GM21619 (cell line): ENCODE measurements around the gene CTDSP1.
A peak's percentile ranks its signal among the peaks of the same experiment; 100 is the strongest.

Source experiments
- ATAC-seq: cut with Tn5 transposase; IDR thresholded peaks from one replicate; pipeline ENCODE4 v1.9.1; 2021; ENCODE audit not compliant: unreplicated experiment

CTDSP1 gene

GRCh38 chr2:218399391-218400166 lies at the start of gene CTDSP1:
CTDSP1 (plus strand) TSS chr2:218399868; CDS start chr2:218400091, 223 bp downstream.
- peak; percentile 30 for ATAC-seq

- ATAC-seq: no peak
These were observed 45.6 kb upstream of the CTDSP1 start for GRCh38 chr2:218354045-218354444.

- ATAC-seq: no peak
These were observed 44.7 kb upstream of the CTDSP1 start for GRCh38 chr2:218354850-218355443.

DNA sequence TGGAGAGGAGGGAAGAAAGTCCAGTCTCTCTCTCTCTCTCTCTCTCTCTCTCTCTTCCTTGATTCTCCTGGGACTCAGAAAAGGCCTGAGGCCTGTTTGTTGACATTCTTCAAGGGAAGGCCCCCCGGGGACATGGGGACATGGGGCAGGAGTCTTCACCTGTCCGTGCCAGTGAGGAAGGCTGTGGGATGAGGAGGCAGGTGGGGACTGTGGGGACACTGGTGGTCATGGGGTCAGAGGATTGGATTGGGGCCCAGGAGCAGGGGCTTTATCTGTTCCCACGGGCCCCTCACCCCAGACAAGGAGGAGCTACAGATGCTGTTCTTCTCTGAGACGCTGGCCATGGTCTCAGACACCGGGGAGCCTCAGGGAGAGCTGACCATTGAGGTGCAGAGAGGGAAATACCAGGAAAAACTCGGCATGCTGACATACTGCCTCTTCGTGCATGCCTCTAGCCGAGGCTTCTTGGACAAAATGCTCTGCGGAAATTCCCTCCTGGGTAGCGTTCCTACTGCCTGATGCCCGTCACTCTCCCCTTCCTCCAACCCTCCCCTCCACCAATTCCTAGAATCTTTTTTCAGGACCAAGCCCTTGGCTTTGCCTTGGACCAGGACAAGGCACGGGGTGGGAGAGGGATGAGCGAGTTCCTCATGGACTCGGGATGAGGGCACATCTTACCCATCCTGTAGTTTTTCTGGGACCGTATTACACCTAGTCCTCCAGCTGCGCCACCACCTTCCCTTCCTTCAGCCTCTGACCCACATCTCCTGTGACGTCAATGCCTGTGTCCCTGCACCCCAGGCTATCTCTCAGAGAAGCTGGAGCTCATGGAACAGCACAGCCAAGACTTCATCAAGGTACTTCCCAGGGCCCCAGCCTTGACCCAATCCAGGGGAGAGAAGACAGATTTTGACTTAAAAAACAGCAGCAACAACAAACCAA lies 42.2 kb upstream of the CTDSP1 start:
- ATAC-seq: no peak

GRCh38 chr2:218360453-218360852 lies 39.2 kb upstream of the CTDSP1 start:
- no peak for ATAC-seq

DNA sequence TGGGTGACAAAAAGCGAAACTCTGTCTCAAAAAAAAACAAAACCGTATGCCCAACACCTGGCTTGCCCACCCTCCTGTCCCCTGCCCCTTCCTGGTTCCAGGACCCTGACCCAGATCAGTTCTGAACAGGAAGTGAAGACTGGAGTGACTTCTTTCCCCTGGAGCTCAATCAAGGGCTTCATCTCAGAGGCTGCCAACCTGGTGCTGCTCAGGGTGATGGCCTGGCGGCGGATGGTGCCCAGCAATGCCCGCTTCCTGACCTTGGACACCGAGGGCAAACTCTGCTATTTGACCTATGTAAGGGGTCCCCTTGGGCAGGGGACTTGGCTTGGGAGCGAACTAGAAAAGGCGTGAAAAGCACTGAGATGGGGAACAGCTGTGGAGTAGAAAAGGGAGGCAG lies 37.1 kb upstream of the CTDSP1 start:
- ATAC-seq: no peak

GRCh38 chr2:218363736-218364135 lies 35.9 kb upstream of the CTDSP1 start:
- no peak for ATAC-seq

- ATAC-seq: no peak
These were observed 35.5 kb upstream of the CTDSP1 start for GRCh38 chr2:218364196-218364595.

DNA sequence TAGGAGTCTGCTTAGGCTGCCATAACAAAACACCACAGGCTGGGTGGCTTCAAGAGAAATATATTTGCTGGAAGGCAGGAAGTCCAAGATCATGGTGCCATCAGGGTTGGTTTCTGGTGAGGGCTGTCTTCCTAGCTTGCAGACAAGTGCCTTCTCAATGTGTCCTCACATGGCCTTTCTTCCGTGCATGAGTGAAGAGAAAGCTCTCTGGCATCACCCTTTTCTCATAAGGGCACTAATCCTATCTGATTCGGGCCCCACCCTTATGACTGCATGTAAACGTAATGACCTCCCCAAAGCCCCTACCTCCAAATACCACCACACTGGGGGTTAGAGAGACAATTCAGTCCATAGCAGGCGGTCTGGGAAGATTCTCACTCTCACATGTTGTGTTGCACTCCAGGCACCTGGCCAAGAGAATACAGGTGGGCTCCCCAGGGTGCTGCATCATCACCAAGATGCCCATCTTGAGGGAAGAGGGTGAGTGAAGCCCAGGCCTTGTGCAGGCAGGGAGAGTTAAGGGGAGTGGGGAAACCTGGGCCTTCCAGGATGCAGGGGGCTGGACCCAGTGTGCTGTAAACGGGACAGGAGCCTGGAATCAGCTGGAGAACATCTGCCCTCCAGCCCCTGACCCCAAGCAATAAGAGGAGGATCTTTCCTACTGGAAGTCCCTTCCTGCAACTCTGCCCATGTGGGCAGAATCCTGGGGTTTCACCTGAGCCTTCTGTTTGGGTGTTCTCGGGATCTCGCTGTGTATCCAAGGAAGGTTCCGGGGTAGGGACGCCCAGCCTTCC lies 32.9 kb upstream of the CTDSP1 start:
- no peak for ATAC-seq

- ATAC-seq: peak; percentile 95
These were observed 32.1 kb upstream of the CTDSP1 start for GRCh38 chr2:218367415-218368149.

GRCh38 chr2:218368150-218368528 lies 31.5 kb upstream of the CTDSP1 start:
- ATAC-seq: no peak

- no peak for ATAC-seq
These were observed 31.0 kb upstream of the CTDSP1 start for GRCh38 chr2:218368621-218369153.

- ATAC-seq: no peak
These were observed 30.3 kb upstream of the CTDSP1 start for GRCh38 chr2:218369330-218369729.

DNA sequence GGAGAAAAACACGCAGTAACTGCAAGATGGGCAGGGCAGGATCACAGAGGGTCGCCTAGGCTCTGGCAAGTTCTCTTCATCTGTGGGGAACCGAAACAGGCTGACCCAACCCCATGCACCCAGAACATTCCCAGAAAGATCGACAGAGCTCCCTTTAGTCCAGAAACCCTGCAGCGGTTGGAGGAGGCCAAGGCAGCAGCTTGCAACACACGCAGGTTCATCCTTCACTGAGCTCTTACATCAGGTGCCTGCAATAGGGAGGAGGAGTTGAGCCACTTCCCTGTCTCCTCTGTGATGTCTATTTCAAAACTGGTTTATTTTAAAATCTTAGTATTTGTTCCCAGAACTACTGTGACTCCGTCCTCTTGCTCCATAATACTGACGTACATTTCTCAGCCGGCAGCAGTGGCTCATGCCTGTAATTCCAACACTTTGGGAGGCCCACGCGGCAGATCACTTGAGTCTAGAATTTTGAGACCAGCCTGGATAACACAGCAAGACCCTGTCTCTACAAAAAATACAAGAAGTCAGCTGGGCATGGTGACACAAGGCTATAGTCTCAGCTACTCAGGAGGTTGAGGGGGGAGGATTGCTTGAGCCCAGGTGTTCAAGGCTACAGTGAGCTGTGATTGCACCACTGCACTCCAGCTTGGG lies 29.1 kb upstream of the CTDSP1 start:
- ATAC-seq: no peak

- no peak for ATAC-seq
These were observed 27.7 kb upstream of the CTDSP1 start for GRCh38 chr2:218371983-218372350.

DNA sequence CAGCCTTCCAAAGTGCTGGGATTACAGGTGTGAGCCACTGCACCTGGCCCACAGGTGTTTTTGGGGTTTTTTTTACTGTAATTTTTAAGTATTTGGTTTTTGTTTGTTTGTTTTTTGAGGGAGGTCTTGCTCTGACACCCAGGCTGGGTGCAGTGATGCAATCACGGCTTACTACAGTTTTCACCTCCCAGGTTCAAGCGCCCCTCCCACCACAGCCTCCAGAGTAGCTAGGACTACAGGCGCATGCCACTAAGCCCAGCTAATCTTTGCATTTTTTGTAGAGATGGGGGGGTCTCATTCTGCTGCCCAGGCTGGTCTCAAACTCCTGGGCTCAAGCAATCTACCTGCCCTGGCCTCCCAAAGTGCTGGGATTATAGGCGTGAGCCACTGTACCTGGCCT lies 24.9 kb upstream of the CTDSP1 start:
- ATAC-seq: no peak

DNA sequence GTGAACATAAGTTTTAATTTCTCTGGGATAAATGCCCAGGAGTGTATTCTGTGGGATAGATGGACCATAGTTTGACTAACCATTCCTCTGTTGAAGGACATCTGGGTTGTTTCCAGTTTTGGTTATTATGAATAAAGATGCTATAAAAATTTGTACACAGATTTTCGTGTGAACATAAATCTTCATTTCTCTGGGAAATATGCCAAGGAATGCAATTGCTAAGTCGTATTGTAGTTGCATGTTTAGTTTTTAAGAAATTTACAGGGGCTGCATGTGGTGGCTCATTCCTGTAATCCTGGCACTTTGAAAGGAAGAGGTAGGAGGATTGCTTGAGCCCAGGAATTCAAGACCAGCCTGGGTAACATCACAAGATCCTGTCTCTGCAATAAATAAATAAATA lies 24.5 kb upstream of the CTDSP1 start:
- ATAC-seq: no peak

DNA sequence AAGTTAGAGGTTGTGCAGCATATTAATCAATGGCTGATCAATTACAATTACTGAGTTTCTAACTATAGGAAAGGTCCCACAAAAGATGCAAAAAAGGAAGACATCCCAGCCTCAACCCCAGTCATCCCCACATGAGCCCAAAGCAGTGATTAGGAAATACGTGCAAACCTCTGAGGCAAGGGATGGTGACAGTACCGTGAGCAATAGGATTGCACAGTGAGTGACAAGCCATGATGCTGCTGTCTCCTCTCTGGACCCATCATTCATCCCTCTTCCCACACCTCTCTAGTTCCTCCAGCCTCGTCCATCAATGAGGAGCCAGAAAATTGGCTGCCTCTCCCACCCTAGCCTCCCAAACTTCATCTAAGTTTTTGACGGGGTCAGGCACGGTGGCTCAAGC lies 21.6 kb upstream of the CTDSP1 start:
- no peak for ATAC-seq

DNA sequence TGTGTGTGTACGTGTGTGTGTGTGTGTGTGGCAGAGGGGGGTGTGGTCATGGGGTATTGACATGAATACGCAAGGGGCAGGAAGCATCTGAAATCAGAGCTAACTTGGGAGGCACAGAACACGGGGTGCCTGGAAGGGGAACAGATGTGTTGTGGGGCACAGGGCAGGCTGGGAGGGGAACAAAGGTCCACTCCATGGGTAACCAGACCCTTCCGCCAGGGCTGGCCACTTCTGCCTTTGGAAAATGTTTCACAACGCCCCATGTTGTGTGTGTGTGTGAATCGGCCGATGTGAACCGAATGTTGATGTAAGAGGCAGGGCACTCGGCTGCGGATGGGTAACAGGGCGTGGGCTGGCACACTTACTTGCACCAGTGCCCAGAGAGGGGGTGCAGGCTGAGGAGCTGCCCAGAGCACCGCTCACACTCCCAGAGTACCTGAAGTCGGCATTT lies 17.7 kb upstream of the CTDSP1 start, which contains the start of gene SLC11A1:
Gene SLC11A1, plus strand, starts transcription at position 358 of the 451 bp plus-strand sequence. CDS start 96 bp downstream, outside the sequence.
- no peak for ATAC-seq
